Liver (tissue), 9 donors: ENCODE results near the gene SMARCC1. TPM values are rescaled to one million over a fixed set of nuclear protein-coding genes. Genes with fewer than 3 reads are reported as not detected.

Experiments used
- DNase-seq: peaks from one replicate; pipeline ENCODE4 v3.0.0-alpha.2; 2017; ENCODE audit warnings: low spot score
- H3K27ac ChIP-seq, 2 donors: one replicate each; pipeline ENCODE4 v1.7.0; 2013; ENCODE audit warnings: inconsistent platforms in 2 of 2, low read length in 2 of 2, control low read depth in 1 of 2, low read depth in 1 of 2, mild to moderate bottlenecking in 1 of 2
- H3K27me3 ChIP-seq, 4 donors: one replicate each; pipeline versions ENCODE4 v1.6.1 to v1.7.0; 2013; ENCODE audit warnings: low read length in 3 of 4, inconsistent platforms in 1 of 4, mild to moderate bottlenecking in 1 of 4, moderate library complexity in 1 of 4; ENCODE audit not compliant: control insufficient read depth in 4 of 4, insufficient read depth in 4 of 4
- H3K36me3 ChIP-seq, 4 donors: one replicate each; pipeline versions ENCODE4 v1.6.1 to v1.7.0; 2013; ENCODE audit warnings: low read length in 3 of 4, mild to moderate bottlenecking in 3 of 4, low read depth in 1 of 4, moderate library complexity in 1 of 4; ENCODE audit not compliant: control insufficient read depth in 4 of 4, insufficient read depth in 3 of 4
- H3K4me1 ChIP-seq, 4 donors: one replicate each; pipeline versions ENCODE4 v1.6.1 to v1.7.0; 2013; ENCODE audit warnings: low read length in 3 of 4, mild to moderate bottlenecking in 3 of 4, moderate library complexity in 1 of 4; ENCODE audit not compliant: control insufficient read depth in 4 of 4, insufficient read depth in 4 of 4
- H3K4me3 ChIP-seq, 3 donors: one replicate each; pipeline versions ENCODE4 v1.6.1 to v1.7.0; 2013; ENCODE audit warnings: low read length in 3 of 3, control low read depth in 1 of 3, low read depth in 1 of 3, mild to moderate bottlenecking in 1 of 3
- H3K9ac ChIP-seq, 2 donors: one replicate each; pipeline ENCODE4 v1.7.0; 2013; ENCODE audit warnings: low read length in 2 of 2, mild to moderate bottlenecking in 2 of 2, moderate library complexity in 2 of 2, control low read depth in 1 of 2, low read depth in 1 of 2
- H3K9me3 ChIP-seq, 4 donors: one replicate each; pipeline versions ENCODE4 v1.6.1 to v1.7.0; 2013; ENCODE audit warnings: low read length in 3 of 4; ENCODE audit not compliant: control insufficient read depth in 4 of 4
- EGR1 ChIP-seq, 2 donors: IDR thresholded peaks; 2 replicates each; pipeline ENCODE4 v1.6.1; 2016 to 2018; ENCODE audit warnings: antibody characterized with exemption in 2 of 2, low read depth in 2 of 2
- FOXA1 ChIP-seq: IDR thresholded peaks from 2 replicates; pipeline ENCODE4 v1.6.1; 2016; ENCODE audit warnings: antibody characterized with exemption
- FOXA2 ChIP-seq: IDR thresholded peaks from 2 replicates; pipeline ENCODE4 v1.6.1; 2016; ENCODE audit warnings: antibody characterized with exemption
- GABPA ChIP-seq, 2 donors: IDR thresholded peaks in 1 of 2; conservative IDR thresholded peaks in 1 of 2; 2 replicates each; pipeline ENCODE4 v1.6.1; 2016; ENCODE audit warnings: antibody characterized with exemption in 2 of 2, mild to moderate bottlenecking in 1 of 2, moderate library complexity in 1 of 2
- HNF4A ChIP-seq, 2 donors: conservative IDR thresholded peaks; 2 replicates each; pipeline ENCODE4 v1.6.1; 2016; ENCODE audit warnings: antibody characterized with exemption in 2 of 2, mild to moderate bottlenecking in 2 of 2
- HNF4G ChIP-seq: IDR thresholded peaks from 2 replicates; pipeline ENCODE4 v1.6.1; 2016; ENCODE audit warnings: antibody characterized with exemption
- NR2F2 ChIP-seq: IDR thresholded peaks from 2 replicates; pipeline ENCODE4 v1.6.1; 2016; ENCODE audit warnings: antibody characterized with exemption
- RAD21 ChIP-seq, 2 donors: IDR thresholded peaks; 2 replicates each; pipeline ENCODE4 v1.6.1; 2016; ENCODE audit warnings: antibody characterized with exemption in 2 of 2, mild to moderate bottlenecking in 2 of 2
- RXRA ChIP-seq, 2 donors: IDR thresholded peaks; 2 replicates each; pipeline ENCODE4 v1.6.1; 2017 to 2018; ENCODE audit warnings: antibody characterized with exemption in 2 of 2, mild to moderate bottlenecking in 1 of 2
- SP1 ChIP-seq: IDR thresholded peaks from 2 replicates; pipeline ENCODE4 v1.6.1; 2018; ENCODE audit warnings: antibody characterized with exemption, mild to moderate bottlenecking
- TAF1 ChIP-seq: conservative IDR thresholded peaks from 2 replicates; pipeline ENCODE4 v1.6.1; 2016; ENCODE audit warnings: antibody characterized with exemption, mild to moderate bottlenecking
- WGBS: extraction: QIAGEN DNeasy Blood & Tissue Kit; methylation state at CpG from one replicate; pipeline ENCODE4 v1.1.7; 2013; 5-methylcytosine and 5-hydroxymethylcytosine counted together
- polyA plus RNA-seq, 2 donors: library from polyadenylated mRNA; stranded (reverse) in 1 of 2; unstranded in 1 of 2; fragments of 200-250 nt in 1 of 2; fragments of >200 nt in 1 of 2; fragmentation: Nextera tagmentation in 1 of 2; extraction: Ambion mirVana in 1 of 2; gene quantifications; one replicate each; pipeline versions ENCODE4 v1.2.1 to v1.2.3, GENCODE V29; 2013 to 2015
- total RNA-seq, 2 donors: library from RNA; depleted of rRNA; stranded (reverse); fragments of >200 nt; gene quantifications; one replicate each; pipeline ENCODE4 v1.2.3, GENCODE V29; 2014
- TF ChIP-seq, protein P1 (sequence below): fragments of 150-350 bp; IDR thresholded peaks from 2 replicates; pipeline ENCODE4 v1.5.1; 2017; ENCODE audit warnings: improper control_type of control experiment, low read depth, low read length; ENCODE audit not compliant: missing input control
- TF ChIP-seq, protein P2 (sequence below): IDR thresholded peaks from 2 replicates; pipeline ENCODE4 v1.6.1; 2016; ENCODE audit warnings: antibody characterized with exemption, mild to moderate bottlenecking
- TF ChIP-seq, protein P3 (sequence below): IDR thresholded peaks from 2 replicates; pipeline ENCODE4 v1.6.1; 2016; ENCODE audit warnings: antibody characterized with exemption
- donor health status: healthy.
- donor health status: healthy.
- donor health status: healthy.
- donor health status: healthy.
- donor health status: healthy.

Gene SMARCC1
- total and polyA plus RNA-seq, 4 donors, result 6.6 to 19.8 (median 12.6) TPM

DNA sequence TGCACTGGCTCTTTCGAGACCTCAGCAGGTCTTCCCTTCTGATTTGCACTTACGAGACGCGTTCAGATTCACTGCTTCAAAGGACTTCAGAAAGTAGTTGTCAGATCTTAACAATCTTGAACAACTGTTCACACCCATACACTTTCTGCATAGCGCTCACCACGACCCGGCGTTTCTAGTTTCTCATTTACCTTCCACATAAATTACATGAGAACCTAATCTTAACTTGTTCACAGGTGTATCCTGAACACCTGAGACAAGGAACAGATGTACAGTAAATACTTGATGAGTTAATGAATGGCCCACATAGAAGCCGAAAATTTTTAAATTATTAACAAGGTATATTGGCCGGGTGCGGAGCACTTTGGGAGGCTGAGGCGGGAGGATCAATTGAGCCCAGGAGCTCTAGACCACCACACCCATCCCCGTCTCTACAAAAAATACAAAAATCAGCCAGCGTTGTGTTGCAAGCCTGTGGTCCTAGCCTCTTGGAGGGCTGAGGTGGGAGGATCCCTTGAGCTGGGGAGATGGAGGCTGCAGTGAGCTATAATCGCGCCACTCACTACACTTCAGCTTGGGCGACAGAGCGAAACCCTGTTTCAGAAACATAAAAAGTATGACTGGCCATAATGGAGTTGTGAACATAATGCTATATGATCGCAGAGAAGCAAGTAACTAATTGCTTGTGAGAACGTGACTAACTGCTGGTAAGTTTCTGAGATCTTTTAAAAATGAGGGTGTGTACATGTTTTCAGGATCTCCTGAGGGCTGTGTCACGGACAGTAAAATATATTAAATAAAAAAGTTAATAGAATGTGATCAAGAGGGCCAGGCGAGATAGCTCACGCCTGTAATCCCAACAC is 984 bp upstream of the SMARCC1 start:
- H3K27ac ChIP-seq, result peak overlapping the region; percentile 99
- WGBS, result 56% methylated on average over 23 of the region's 23 CpGs
- H3K27me3 ChIP-seq, result no peaks in the 10 kb centered on the region
- peak overlapping the region; percentile 87 to 93 for H3K9ac ChIP-seq
- no peaks in the 10 kb centered on the region for H3K9me3 ChIP-seq
- H3K4me1 ChIP-seq, result peaks cover 5 to 27% (median 14%) of the 10 kb centered on the region in 4 donors
- H3K36me3 ChIP-seq, result no peaks in the 10 kb centered on the region
- no peak for TF ChIP-seq HNF4A (conservative IDR thresholded peaks at IDR 0.05)
- TF ChIP-seq RAD21 (IDR thresholded peaks at IDR 0.05), result no peak
- no peak for TF ChIP-seq FOXA1
- no peak for TF ChIP-seq EGR1 (IDR thresholded peaks at IDR 0.05; ENCODE audit: low read depth in 2 of 2)
- TF ChIP-seq GABPA (IDR thresholded peaks at IDR 0.05 in 1 of 2, conservative IDR thresholded peaks at IDR 0.05 in 1 of 2), result no peak
- no peak for TF ChIP-seq SP1
- TF ChIP-seq, protein P1, sequence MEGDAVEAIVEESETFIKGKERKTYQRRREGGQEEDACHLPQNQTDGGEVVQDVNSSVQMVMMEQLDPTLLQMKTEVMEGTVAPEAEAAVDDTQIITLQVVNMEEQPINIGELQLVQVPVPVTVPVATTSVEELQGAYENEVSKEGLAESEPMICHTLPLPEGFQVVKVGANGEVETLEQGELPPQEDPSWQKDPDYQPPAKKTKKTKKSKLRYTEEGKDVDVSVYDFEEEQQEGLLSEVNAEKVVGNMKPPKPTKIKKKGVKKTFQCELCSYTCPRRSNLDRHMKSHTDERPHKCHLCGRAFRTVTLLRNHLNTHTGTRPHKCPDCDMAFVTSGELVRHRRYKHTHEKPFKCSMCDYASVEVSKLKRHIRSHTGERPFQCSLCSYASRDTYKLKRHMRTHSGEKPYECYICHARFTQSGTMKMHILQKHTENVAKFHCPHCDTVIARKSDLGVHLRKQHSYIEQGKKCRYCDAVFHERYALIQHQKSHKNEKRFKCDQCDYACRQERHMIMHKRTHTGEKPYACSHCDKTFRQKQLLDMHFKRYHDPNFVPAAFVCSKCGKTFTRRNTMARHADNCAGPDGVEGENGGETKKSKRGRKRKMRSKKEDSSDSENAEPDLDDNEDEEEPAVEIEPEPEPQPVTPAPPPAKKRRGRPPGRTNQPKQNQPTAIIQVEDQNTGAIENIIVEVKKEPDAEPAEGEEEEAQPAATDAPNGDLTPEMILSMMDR, result no peak
- no peak for TF ChIP-seq FOXA2
- TF ChIP-seq RXRA (IDR thresholded peaks at IDR 0.05), result no peak
- no peak for TF ChIP-seq HNF4G
- TF ChIP-seq, protein P2, sequence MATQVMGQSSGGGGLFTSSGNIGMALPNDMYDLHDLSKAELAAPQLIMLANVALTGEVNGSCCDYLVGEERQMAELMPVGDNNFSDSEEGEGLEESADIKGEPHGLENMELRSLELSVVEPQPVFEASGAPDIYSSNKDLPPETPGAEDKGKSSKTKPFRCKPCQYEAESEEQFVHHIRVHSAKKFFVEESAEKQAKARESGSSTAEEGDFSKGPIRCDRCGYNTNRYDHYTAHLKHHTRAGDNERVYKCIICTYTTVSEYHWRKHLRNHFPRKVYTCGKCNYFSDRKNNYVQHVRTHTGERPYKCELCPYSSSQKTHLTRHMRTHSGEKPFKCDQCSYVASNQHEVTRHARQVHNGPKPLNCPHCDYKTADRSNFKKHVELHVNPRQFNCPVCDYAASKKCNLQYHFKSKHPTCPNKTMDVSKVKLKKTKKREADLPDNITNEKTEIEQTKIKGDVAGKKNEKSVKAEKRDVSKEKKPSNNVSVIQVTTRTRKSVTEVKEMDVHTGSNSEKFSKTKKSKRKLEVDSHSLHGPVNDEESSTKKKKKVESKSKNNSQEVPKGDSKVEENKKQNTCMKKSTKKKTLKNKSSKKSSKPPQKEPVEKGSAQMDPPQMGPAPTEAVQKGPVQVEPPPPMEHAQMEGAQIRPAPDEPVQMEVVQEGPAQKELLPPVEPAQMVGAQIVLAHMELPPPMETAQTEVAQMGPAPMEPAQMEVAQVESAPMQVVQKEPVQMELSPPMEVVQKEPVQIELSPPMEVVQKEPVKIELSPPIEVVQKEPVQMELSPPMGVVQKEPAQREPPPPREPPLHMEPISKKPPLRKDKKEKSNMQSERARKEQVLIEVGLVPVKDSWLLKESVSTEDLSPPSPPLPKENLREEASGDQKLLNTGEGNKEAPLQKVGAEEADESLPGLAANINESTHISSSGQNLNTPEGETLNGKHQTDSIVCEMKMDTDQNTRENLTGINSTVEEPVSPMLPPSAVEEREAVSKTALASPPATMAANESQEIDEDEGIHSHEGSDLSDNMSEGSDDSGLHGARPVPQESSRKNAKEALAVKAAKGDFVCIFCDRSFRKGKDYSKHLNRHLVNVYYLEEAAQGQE, result no peak
- no peak for DNase-seq
- H3K4me3 ChIP-seq, result peak overlapping the region; percentile 86 to 94 (median 88)

DNA sequence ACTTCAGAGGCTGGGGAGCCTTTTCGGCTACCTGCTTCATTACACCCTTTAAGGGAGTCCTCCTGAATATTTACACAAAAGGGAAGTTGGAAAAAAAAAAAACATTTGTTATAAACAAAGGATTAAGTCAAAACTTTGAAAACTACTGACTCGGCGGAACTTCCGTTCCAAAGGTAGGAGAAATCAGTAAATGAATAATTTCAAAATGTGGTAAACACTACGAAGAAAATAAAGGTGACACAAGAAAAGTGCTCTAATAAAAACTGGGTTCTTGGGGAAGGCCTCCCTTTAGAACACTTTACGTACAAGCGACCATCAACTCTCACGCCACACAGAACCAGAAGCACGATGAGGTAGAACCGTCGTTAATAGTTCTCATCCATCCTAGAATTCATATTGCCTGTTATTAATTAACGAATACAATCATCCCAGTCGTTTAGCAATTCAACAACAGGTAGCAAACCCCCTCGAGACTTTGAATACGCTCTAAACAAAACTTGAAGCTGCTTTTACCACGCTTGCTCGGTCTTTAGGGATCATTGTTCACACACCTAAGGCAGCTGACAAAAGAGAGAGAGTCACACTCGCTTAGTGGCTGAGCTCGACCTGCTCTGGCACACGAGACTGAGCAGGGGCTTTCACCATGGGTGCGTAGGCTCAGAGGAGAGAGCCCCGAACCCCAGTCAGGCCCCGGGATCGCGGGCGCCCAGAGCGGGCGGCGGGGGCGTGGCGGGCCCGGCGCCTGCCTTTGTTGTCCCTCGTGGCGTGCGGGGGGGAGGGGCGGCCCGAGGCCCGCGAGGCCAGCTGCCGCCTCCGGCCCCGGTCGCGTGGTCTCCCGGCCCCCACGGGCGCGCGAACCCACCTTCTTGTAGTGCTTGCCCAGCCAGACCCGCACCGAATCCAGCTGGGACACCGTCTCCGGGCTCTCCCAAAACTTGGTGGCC is 680 bp downstream of the SMARCC1 start:
- Histone ChIP-seq H3K4me1 (peaks cover 5 to 27% (median 14%) of the 10 kb centered on the region in 4 donors), H3K9ac (peak overlapping the region; percentile 87 to 88), H3K27ac (peak overlapping the region; percentile 99), H3K27me3 (no peaks in the 10 kb centered on the region), H3K36me3 (no peaks in the 10 kb centered on the region), H3K4me3 (peak overlapping the region; percentile 86 to 94 (median 88)), H3K9me3 (no peaks in the 10 kb centered on the region)
- WGBS, result under 1% methylated on average over 54 of the region's 54 CpGs
- TF ChIP-seq, protein P3, sequence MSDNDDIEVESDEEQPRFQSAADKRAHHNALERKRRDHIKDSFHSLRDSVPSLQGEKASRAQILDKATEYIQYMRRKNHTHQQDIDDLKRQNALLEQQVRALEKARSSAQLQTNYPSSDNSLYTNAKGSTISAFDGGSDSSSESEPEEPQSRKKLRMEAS, result no peak
- TF ChIP-seq RXRA (IDR thresholded peaks at IDR 0.05) (no peak), EGR1 (IDR thresholded peaks at IDR 0.05; ENCODE audit: low read depth in 2 of 2) (no peak), HNF4G (no peak), HNF4A (conservative IDR thresholded peaks at IDR 0.05) (no peak), TAF1 (no peak), FOXA2 (no peak), NR2F2 (no peak), SP1 (no peak)
- TF ChIP-seq, protein P2, result no peak
- TF ChIP-seq, protein P1, result no peak
- DNase-seq, result peak; percentile 77
